Dendritic cell treated with granulocyte-macrophage colony-stimulating factor and Interleukin-4, amounts not matched to agents 40 ng/mL and 50 ng/mL, for 4 days (primary cell): Measurements from ENCODE around the gene CPXM2.

Source experiments
- H3K27ac Mint-ChIP-seq: one replicate; pipeline ENCODE4 v1.8.0; 2022; ENCODE audit warnings: mild to moderate bottlenecking, mixed read lengths
- H3K27me3 Mint-ChIP-seq: one replicate; pipeline ENCODE4 v1.8.0; 2022; ENCODE audit warnings: mild to moderate bottlenecking, mixed read lengths
- H3K36me3 Mint-ChIP-seq: one replicate; pipeline ENCODE4 v1.8.0; 2022; ENCODE audit warnings: low read depth, mixed read lengths
- H3K4me1 Mint-ChIP-seq: one replicate; pipeline ENCODE4 v1.8.0; 2022; ENCODE audit warnings: low read depth, mixed read lengths
- H3K4me3 Mint-ChIP-seq: one replicate; pipeline ENCODE4 v1.8.0; 2022; ENCODE audit warnings: mild to moderate bottlenecking, moderate library complexity, mixed read lengths
- H3K9me3 Mint-ChIP-seq: one replicate; pipeline ENCODE4 v1.8.0; 2022; ENCODE audit warnings: mixed read lengths
- intact Hi-C: fragments of 100-400 bp; cut with micrococcal nuclease; formaldehyde crosslinking; loops from one replicate; pipeline ENCODE4 v1.15.0; 2022

CPXM2 gene

GRCh38 chr10:123800821-123801220 lies 90.8 kb downstream of the CPXM2 start:
- H3K4me1 Mint-ChIP-seq: no peaks in the 10 kb centered on the region
- no peaks in the 10 kb centered on the region for H3K36me3 Mint-ChIP-seq
- no peak overlapping the region for H3K27ac Mint-ChIP-seq
- peaks cover 18% of the 10 kb centered on the region for H3K27me3 Mint-ChIP-seq
- no peak overlapping the region for H3K4me3 Mint-ChIP-seq
- intact Hi-C loops: no loop called here
- H3K9me3 Mint-ChIP-seq: no peaks in the 10 kb centered on the region

GRCh38 chr10:123800289-123800688 lies 91.3 kb downstream of the CPXM2 start:
- no peaks in the 10 kb centered on the region for H3K4me1 Mint-ChIP-seq
- H3K9me3 Mint-ChIP-seq: no peaks in the 10 kb centered on the region
- no peaks in the 10 kb centered on the region for H3K36me3 Mint-ChIP-seq
- H3K4me3 Mint-ChIP-seq: no peak overlapping the region
- H3K27me3 Mint-ChIP-seq: peaks cover 18% of the 10 kb centered on the region
- intact Hi-C loops: no loop called here
- no peak overlapping the region for H3K27ac Mint-ChIP-seq

- Mint-ChIP-seq H3K36me3 (no peaks in the 10 kb centered on the region), H3K9me3 (no peaks in the 10 kb centered on the region)
- intact Hi-C loops: no loop called here
Measured at GRCh38 chr10:123798856-123799255, 92.8 kb downstream of the CPXM2 start.

GRCh38 chr10:123797813-123798212 lies 93.8 kb downstream of the CPXM2 start:
- no peak overlapping the region for H3K27ac Mint-ChIP-seq
- no peaks in the 10 kb centered on the region for H3K36me3 Mint-ChIP-seq
- no peaks in the 10 kb centered on the region for H3K9me3 Mint-ChIP-seq
- no peak overlapping the region for H3K4me3 Mint-ChIP-seq
- no peaks in the 10 kb centered on the region for H3K4me1 Mint-ChIP-seq
- H3K27me3 Mint-ChIP-seq: peaks cover 18% of the 10 kb centered on the region
- intact Hi-C loops: no loop called here

More at GRCh38 chr10:123798856-123799255, 92.8 kb downstream of the CPXM2 start:
- no peak overlapping the region for H3K27ac Mint-ChIP-seq
- no peak overlapping the region for H3K4me3 Mint-ChIP-seq
- no peaks in the 10 kb centered on the region for H3K4me1 Mint-ChIP-seq
- H3K27me3 Mint-ChIP-seq: peaks cover 18% of the 10 kb centered on the region

GRCh38 chr10:123796736-123797135 lies 94.9 kb downstream of the CPXM2 start:
- intact Hi-C loops: no loop called here
- Mint-ChIP-seq H3K4me3 (no peak overlapping the region), H3K9me3 (no peaks in the 10 kb centered on the region), H3K4me1 (no peaks in the 10 kb centered on the region), H3K27me3 (peaks cover 16% of the 10 kb centered on the region), H3K36me3 (no peaks in the 10 kb centered on the region), H3K27ac (no peak overlapping the region)

GRCh38 chr10:123795846-123796590 lies 95.6 kb downstream of the CPXM2 start:
- Mint-ChIP-seq H3K9me3 (no peaks in the 10 kb centered on the region), H3K4me3 (no peak overlapping the region), H3K27ac (no peak overlapping the region), H3K36me3 (no peaks in the 10 kb centered on the region), H3K4me1 (no peaks in the 10 kb centered on the region), H3K27me3 (peaks cover 11% of the 10 kb centered on the region)
- intact Hi-C loops: no loop called here

GRCh38 chr10:123795196-123795780 lies 96.3 kb downstream of the CPXM2 start:
- Mint-ChIP-seq H3K4me1 (no peaks in the 10 kb centered on the region), H3K9me3 (peaks cover 5% of the 10 kb centered on the region), H3K4me3 (no peak overlapping the region), H3K27me3 (peaks cover 5% of the 10 kb centered on the region), H3K27ac (no peak overlapping the region), H3K36me3 (no peaks in the 10 kb centered on the region)
- intact Hi-C loops: no loop called here

GRCh38 chr10:123792248-123792978 lies 99.2 kb downstream of the CPXM2 start:
- Mint-ChIP-seq H3K4me3 (no peak overlapping the region), H3K27me3 (peaks cover 2% of the 10 kb centered on the region), H3K36me3 (no peaks in the 10 kb centered on the region), H3K9me3 (peaks cover 19% of the 10 kb centered on the region), H3K27ac (no peak overlapping the region), H3K4me1 (no peaks in the 10 kb centered on the region)
- intact Hi-C loops: no loop called here

GRCh38 chr10:123790132-123790885 lies 101.3 kb downstream of the CPXM2 start:
- Mint-ChIP-seq H3K9me3 (peaks cover 19% of the 10 kb centered on the region), H3K36me3 (no peaks in the 10 kb centered on the region), H3K27ac (no peak overlapping the region), H3K4me3 (no peak overlapping the region), H3K27me3 (peaks cover 4% of the 10 kb centered on the region), H3K4me1 (no peaks in the 10 kb centered on the region)
- intact Hi-C loops: no loop called here

- H3K27me3 Mint-ChIP-seq: peaks cover 12% of the 10 kb centered on the region
- H3K4me3 Mint-ChIP-seq: no peak overlapping the region
- intact Hi-C loops: no loop called here
- H3K27ac Mint-ChIP-seq: no peak overlapping the region
- H3K4me1 Mint-ChIP-seq: no peaks in the 10 kb centered on the region
- H3K36me3 Mint-ChIP-seq: no peaks in the 10 kb centered on the region
- H3K9me3 Mint-ChIP-seq: peaks cover 19% of the 10 kb centered on the region
Measured at GRCh38 chr10:123788981-123789380, 102.6 kb downstream of the CPXM2 start.

- intact Hi-C loops: no loop called here
- Mint-ChIP-seq H3K27ac (no peak overlapping the region), H3K36me3 (no peaks in the 10 kb centered on the region), H3K27me3 (peaks cover 22% of the 10 kb centered on the region), H3K4me1 (no peaks in the 10 kb centered on the region), H3K9me3 (peaks cover 19% of the 10 kb centered on the region), H3K4me3 (no peak overlapping the region)
Measured at GRCh38 chr10:123787566-123787965, 104.0 kb downstream of the CPXM2 start.

- Mint-ChIP-seq H3K4me1 (no peaks in the 10 kb centered on the region), H3K27ac (no peak overlapping the region), H3K36me3 (no peaks in the 10 kb centered on the region), H3K27me3 (peaks cover 23% of the 10 kb centered on the region), H3K4me3 (no peak overlapping the region), H3K9me3 (peaks cover 19% of the 10 kb centered on the region)
- intact Hi-C loops: no loop called here
Measured at GRCh38 chr10:123786896-123787295, 104.7 kb downstream of the CPXM2 start.

- Mint-ChIP-seq H3K36me3 (no peaks in the 10 kb centered on the region), H3K27ac (no peak overlapping the region), H3K4me1 (no peaks in the 10 kb centered on the region), H3K27me3 (peaks cover 26% of the 10 kb centered on the region), H3K4me3 (no peak overlapping the region), H3K9me3 (peaks cover 19% of the 10 kb centered on the region)
- intact Hi-C loops: no loop called here
Measured at GRCh38 chr10:123786306-123786705, 105.3 kb downstream of the CPXM2 start.

GRCh38 chr10:123784646-123785045 lies 107.0 kb downstream of the CPXM2 start:
- Mint-ChIP-seq H3K27me3 (peaks cover 37% of the 10 kb centered on the region), H3K27ac (no peak overlapping the region), H3K4me1 (no peaks in the 10 kb centered on the region), H3K4me3 (no peak overlapping the region), H3K36me3 (no peaks in the 10 kb centered on the region), H3K9me3 (peaks cover 8% of the 10 kb centered on the region)
- intact Hi-C loops: no loop called here
